ENCODE results near the gene C15orf40.

GRCh38 chr15:82970696-82971095 lies 40.7 kb downstream of the C15orf40 start:
- TF ChIP-seq, protein P1, sequence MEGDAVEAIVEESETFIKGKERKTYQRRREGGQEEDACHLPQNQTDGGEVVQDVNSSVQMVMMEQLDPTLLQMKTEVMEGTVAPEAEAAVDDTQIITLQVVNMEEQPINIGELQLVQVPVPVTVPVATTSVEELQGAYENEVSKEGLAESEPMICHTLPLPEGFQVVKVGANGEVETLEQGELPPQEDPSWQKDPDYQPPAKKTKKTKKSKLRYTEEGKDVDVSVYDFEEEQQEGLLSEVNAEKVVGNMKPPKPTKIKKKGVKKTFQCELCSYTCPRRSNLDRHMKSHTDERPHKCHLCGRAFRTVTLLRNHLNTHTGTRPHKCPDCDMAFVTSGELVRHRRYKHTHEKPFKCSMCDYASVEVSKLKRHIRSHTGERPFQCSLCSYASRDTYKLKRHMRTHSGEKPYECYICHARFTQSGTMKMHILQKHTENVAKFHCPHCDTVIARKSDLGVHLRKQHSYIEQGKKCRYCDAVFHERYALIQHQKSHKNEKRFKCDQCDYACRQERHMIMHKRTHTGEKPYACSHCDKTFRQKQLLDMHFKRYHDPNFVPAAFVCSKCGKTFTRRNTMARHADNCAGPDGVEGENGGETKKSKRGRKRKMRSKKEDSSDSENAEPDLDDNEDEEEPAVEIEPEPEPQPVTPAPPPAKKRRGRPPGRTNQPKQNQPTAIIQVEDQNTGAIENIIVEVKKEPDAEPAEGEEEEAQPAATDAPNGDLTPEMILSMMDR (IDR thresholded peaks at IDR 0.05) = no peak
- TF ChIP-seq POLR2A (IDR thresholded peaks at IDR 0.05) = no peak

Data from testis (tissue), 2 donors.